HCT116 (cell line): Measurements from ENCODE around the gene VPS37D.

Experiments used
- CTCF ChIP-seq, 3 experiments: fragments of 200-600 bp in 1 of 3; sonication (generic) in 1 of 3; IDR thresholded peaks in 2 of 3; conservative IDR thresholded peaks in 1 of 3; 2 replicates each; pipeline ENCODE4 v1.5.1; 2012 to 2017; ENCODE audit warnings: low read depth in 2 of 3, low read length in 2 of 3, antibody characterized with exemption in 1 of 3, borderline replicate concordance in 1 of 3, control low read depth in 1 of 3, mild to moderate bottlenecking in 1 of 3, mixed read lengths in 1 of 3, mixed run types in 1 of 3, moderate library complexity in 1 of 3; ENCODE audit not compliant: insufficient read depth in 1 of 3
- EZH2 ChIP-seq: fragments of 200-600 bp; sonication (generic); IDR thresholded peaks from 2 replicates; pipeline ENCODE4 v1.6.1; 2017; ENCODE audit warnings: antibody characterized with exemption, mixed run types
- EZH2phosphoT487 ChIP-seq: fragments of 200-600 bp; IDR thresholded peaks from 2 replicates; pipeline ENCODE4 v1.6.1; 2018; ENCODE audit warnings: antibody characterized with exemption, borderline replicate concordance
- MAX ChIP-seq: IDR thresholded peaks from 2 replicates; pipeline ENCODE4 v1.6.1; 2012
- POLR2A ChIP-seq: IDR thresholded peaks from 2 replicates; pipeline ENCODE4 v1.7.0; 2011; ENCODE audit warnings: borderline replicate concordance; ENCODE audit not compliant: insufficient read depth, insufficient read length; ENCODE audit errors: extremely low read depth
- POLR2AphosphoS5 ChIP-seq: IDR thresholded peaks from 2 replicates; pipeline ENCODE4 v1.6.1; 2011; ENCODE audit warnings: mild to moderate bottlenecking, low read depth, low read length, moderate library complexity
- RAD21 ChIP-seq: IDR thresholded peaks from 2 replicates; pipeline ENCODE4 v1.6.1; 2012; ENCODE audit warnings: low read depth, mild to moderate bottlenecking
- SP1 ChIP-seq: IDR thresholded peaks from 2 replicates; pipeline ENCODE4 v1.6.1; 2012; ENCODE audit warnings: low read depth
- ZBTB33 ChIP-seq: IDR thresholded peaks from 2 replicates; pipeline ENCODE4 v1.6.1; 2011; ENCODE audit warnings: mild to moderate bottlenecking, low read length, moderate library complexity; ENCODE audit not compliant: insufficient replicate concordance; ENCODE audit errors: extremely low read depth

GRCh38 chr7:73678862-73679261 is 11.2 kb downstream of the VPS37D start:
- TF ChIP-seq SP1, result no peak
- no peak for TF ChIP-seq POLR2A
- TF ChIP-seq CTCF (IDR thresholded peaks at IDR 0.05 in 2 of 3, conservative IDR thresholded peaks at IDR 0.05 in 1 of 3; ENCODE audit: borderline replicate concordance in 1 of 3, insufficient read depth in 1 of 3, low read depth in 2 of 3, low read length in 2 of 3), result no peak
- TF ChIP-seq MAX, result no peak
- TF ChIP-seq ZBTB33, result no peak
- no peak for TF ChIP-seq RAD21
- no peak for TF ChIP-seq EZH2
- TF ChIP-seq POLR2AphosphoS5, result no peak
- TF ChIP-seq EZH2phosphoT487, result no peak
